A673 (cell line): ENCODE measurements around the gene GALNT16. TPM values are rescaled to one million over a fixed set of nuclear protein-coding genes. Genes with fewer than 3 reads are reported as not detected.

ENCODE experiments used
- BruUV-seq: library from RNA; stranded (reverse); fragments of 400-500 nt; replicated peaks from 2 replicates; lab custom pipeline; 2021; lab: Mats Ljungman, UMichigan
- CTCF ChIA-PET: fragments of 300-600 bp; sonication (Branson Sonifier 250); formaldehyde crosslinking; loops from one replicate; lab custom pipeline; 2022; ENCODE audit warnings: antibody characterized with exemption; lab: Charles Lee
- POLR2A ChIA-PET: fragments of 300-600 bp; sonication (Branson Sonifier 250); formaldehyde crosslinking; loops from one replicate; lab custom pipeline; 2022; ENCODE audit warnings: antibody characterized with exemption; ENCODE audit not compliant: low non-redundant PET; lab: Charles Lee
- DNase-seq: peaks from one replicate; pipeline ENCODE4 v3.0.0-alpha.2; 2015; ENCODE audit warnings: low spot score
- H3K27ac ChIP-seq: fragments of 200-600 bp; sonication (generic); 2 replicates; pipeline ENCODE4 v1.5.1; 2016; ENCODE audit warnings: mixed run types, low read depth, mild to moderate bottlenecking, mixed read lengths, antibody characterized with exemption, low read length; ENCODE audit not compliant: poor library complexity, severe bottlenecking
- H3K27me3 ChIP-seq: fragments of 200-600 bp; sonication (generic); replicated peaks from 2 replicates; pipeline ENCODE4 v1.6.1; 2017; ENCODE audit warnings: mixed run types, low read depth, mild to moderate bottlenecking, mixed read lengths, antibody characterized with exemption, low read length; ENCODE audit not compliant: insufficient read depth, poor library complexity
- H3K36me3 ChIP-seq: fragments of 200-600 bp; sonication (generic); 2 replicates; pipeline ENCODE4 v1.6.1; 2016; ENCODE audit warnings: mixed run types, mild to moderate bottlenecking, mixed read lengths, antibody characterized with exemption, low read length; ENCODE audit not compliant: insufficient read depth, poor library complexity, severe bottlenecking
- H3K4me1 ChIP-seq: fragments of 200-600 bp; sonication (generic); 2 replicates; pipeline ENCODE4 v1.6.1; 2017; ENCODE audit warnings: mixed run types, mild to moderate bottlenecking, mixed read lengths, antibody characterized with exemption, low read length; ENCODE audit not compliant: insufficient read depth, poor library complexity, severe bottlenecking
- H3K4me3 ChIP-seq: fragments of 200-600 bp; sonication (generic); 2 replicates; pipeline ENCODE4 v1.5.1; 2016; ENCODE audit warnings: low read depth, mixed run types, mild to moderate bottlenecking, mixed read lengths, low read length; ENCODE audit not compliant: poor library complexity, severe bottlenecking
- H3K9me3 ChIP-seq: fragments of 200-600 bp; sonication (generic); 2 replicates; pipeline ENCODE4 v1.6.1; 2016; ENCODE audit warnings: mixed run types, low read depth, mild to moderate bottlenecking, mixed read lengths, antibody characterized with exemption, low read length; ENCODE audit not compliant: poor library complexity, severe bottlenecking
- CTCF ChIP-seq: fragments of 300-800, 200-600 bp; sonication (generic); conservative IDR thresholded peaks from 2 replicates; pipeline ENCODE4 v1.5.1; 2017; ENCODE audit warnings: low read depth, mild to moderate bottlenecking, antibody characterized with exemption, low read length, moderate library complexity, mixed read lengths
- EZH2 ChIP-seq: fragments of 200-600 bp; sonication (generic); IDR thresholded peaks from 2 replicates; pipeline ENCODE4 v1.6.1; 2017; ENCODE audit warnings: borderline replicate concordance, low read depth, mild to moderate bottlenecking, mixed read lengths, antibody characterized with exemption, low read length; ENCODE audit not compliant: poor library complexity, severe bottlenecking
- intact Hi-C: fragments of 100-400 bp; cut with micrococcal nuclease; formaldehyde crosslinking; loops from one replicate; pipeline ENCODE4 v1.10.0; 2022; ENCODE audit not compliant: unreplicated experiment
- total RNA-seq: library from RNA; stranded (reverse); gene quantifications from 2 replicates; pipeline ENCODE4 v1.2.3, GENCODE V29; 2021

The GALNT16 gene
- total RNA-seq, 1 experiment from 2014 or later, result 0.32 TPM

- intact Hi-C loops, result no loop called here
- H3K27ac ChIP-seq, result no peak overlapping the region
- H3K27me3 ChIP-seq, result no peaks in the 10 kb centered on the region
- CTCF ChIA-PET, result no interaction called here
- H3K9me3 ChIP-seq, result no peaks in the 10 kb centered on the region
- no peaks in the 10 kb centered on the region for H3K36me3 ChIP-seq
- no peaks in the 10 kb centered on the region for H3K4me1 ChIP-seq
- DNase-seq, result no peak
- POLR2A ChIA-PET, result no interaction called here
- TF ChIP-seq EZH2 (no peak), CTCF (no peak)
- H3K4me3 ChIP-seq, result no peak overlapping the region
- no TSS peak for BruUV-seq
Observed at GRCh38 chr14:69358966-69359365, 99.0 kb downstream of the GALNT16 start.

GRCh38 chr14:69360438-69361108 lies 100.6 kb downstream of the GALNT16 start:
- H3K9me3 ChIP-seq, result no peaks in the 10 kb centered on the region
- TF ChIP-seq CTCF (no peak), EZH2 (no peak)
- H3K4me1 ChIP-seq, result no peaks in the 10 kb centered on the region
- CTCF ChIA-PET, result interaction anchor here (0.6 kb wide), 1 partner anchor 9 kb away, joined by 3 read pairs; no protein-coding TSS in a partner anchor
- no peak overlapping the region for H3K27ac ChIP-seq
- no peak overlapping the region for H3K4me3 ChIP-seq
- intact Hi-C loops, result no loop called here
- H3K27me3 ChIP-seq, result no peaks in the 10 kb centered on the region
- POLR2A ChIA-PET, result no interaction called here
- no TSS peak for BruUV-seq
- H3K36me3 ChIP-seq, result no peaks in the 10 kb centered on the region
- peak; percentile 16 for DNase-seq

- H3K27me3 ChIP-seq, result no peaks in the 10 kb centered on the region
- intact Hi-C loops, result no loop called here
- H3K4me1 ChIP-seq, result no peaks in the 10 kb centered on the region
- no peak overlapping the region for H3K4me3 ChIP-seq
- DNase-seq, result no peak
- H3K36me3 ChIP-seq, result no peaks in the 10 kb centered on the region
- CTCF ChIA-PET, result no interaction called here
- no peak overlapping the region for H3K27ac ChIP-seq
- POLR2A ChIA-PET, result no interaction called here
- no TSS peak for BruUV-seq
- no peaks in the 10 kb centered on the region for H3K9me3 ChIP-seq
- TF ChIP-seq CTCF (no peak; the same call in 1 of the 2 replicates), EZH2 (no peak)
Observed at GRCh38 chr14:69363055-69363454, 103.1 kb downstream of the GALNT16 start.
